Loucy (cell line): ENCODE data around the gene GAB2.

Experiments
- EZH2phosphoT487 ChIP-seq: fragments of 200-600 bp; IDR thresholded peaks from 2 replicates; pipeline ENCODE4 v1.6.1; 2018; ENCODE audit warnings: antibody characterized with exemption, mild to moderate bottlenecking, moderate library complexity, borderline replicate concordance
- TF ChIP-seq, protein P1 (sequence below): fragments of 200-600 bp; sonication (generic); conservative IDR thresholded peaks from 2 replicates; pipeline ENCODE4 v1.5.1; 2014; ENCODE audit warnings: mild to moderate bottlenecking, antibody characterized with exemption, low read length

DNA sequence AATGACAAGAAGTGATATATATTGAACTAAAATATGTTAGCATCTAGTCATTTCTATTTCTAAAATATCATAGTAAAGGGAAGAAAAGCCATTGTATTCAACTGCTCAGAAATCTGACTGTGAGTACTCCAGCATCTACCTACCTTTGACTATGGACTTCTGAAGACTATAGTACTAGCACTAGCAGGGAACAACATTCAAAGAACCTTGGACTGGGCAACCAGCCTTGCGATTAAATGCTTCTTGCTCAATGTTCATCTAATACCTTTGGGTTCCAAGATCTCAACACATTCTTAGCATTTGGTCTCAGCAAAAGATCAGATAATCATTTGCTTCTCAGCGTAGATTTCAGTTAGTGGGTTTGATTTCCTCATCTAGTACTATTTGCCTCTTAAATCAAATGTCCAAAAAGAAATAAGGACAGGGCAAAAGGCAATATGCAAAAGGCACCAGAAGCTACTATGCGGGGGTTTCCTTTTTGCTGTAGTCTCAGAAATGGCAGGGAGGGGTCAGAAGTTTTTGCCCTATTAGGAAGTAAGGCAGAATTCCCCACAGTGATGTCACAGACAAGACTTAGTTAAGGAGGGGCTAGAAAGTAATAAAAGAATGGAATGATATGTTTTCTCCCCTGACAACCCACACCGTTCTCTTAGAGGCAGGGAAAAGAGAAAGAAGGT, 80.6 kb downstream of the GAB2 start:
- TF ChIP-seq, protein P1, sequence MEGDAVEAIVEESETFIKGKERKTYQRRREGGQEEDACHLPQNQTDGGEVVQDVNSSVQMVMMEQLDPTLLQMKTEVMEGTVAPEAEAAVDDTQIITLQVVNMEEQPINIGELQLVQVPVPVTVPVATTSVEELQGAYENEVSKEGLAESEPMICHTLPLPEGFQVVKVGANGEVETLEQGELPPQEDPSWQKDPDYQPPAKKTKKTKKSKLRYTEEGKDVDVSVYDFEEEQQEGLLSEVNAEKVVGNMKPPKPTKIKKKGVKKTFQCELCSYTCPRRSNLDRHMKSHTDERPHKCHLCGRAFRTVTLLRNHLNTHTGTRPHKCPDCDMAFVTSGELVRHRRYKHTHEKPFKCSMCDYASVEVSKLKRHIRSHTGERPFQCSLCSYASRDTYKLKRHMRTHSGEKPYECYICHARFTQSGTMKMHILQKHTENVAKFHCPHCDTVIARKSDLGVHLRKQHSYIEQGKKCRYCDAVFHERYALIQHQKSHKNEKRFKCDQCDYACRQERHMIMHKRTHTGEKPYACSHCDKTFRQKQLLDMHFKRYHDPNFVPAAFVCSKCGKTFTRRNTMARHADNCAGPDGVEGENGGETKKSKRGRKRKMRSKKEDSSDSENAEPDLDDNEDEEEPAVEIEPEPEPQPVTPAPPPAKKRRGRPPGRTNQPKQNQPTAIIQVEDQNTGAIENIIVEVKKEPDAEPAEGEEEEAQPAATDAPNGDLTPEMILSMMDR: no peak
- no peak for TF ChIP-seq EZH2phosphoT487
